GM21360 (cell line): ENCODE measurements around the gene PCNA.
A peak's percentile ranks its signal among the peaks of the same experiment; 100 is the strongest.
"Not testable (repeated sequence)": the region's sequence is repeated elsewhere in the genome, so short reads cannot be mapped to it uniquely, and the experiment has no call there.

Experiments
- ATAC-seq: cut with Tn5 transposase; IDR thresholded peaks from one replicate; pipeline ENCODE4 v1.9.1; 2021; ENCODE audit warnings: mild to moderate bottlenecking, moderate library complexity; ENCODE audit not compliant: unreplicated experiment

PCNA gene

GRCh38 chr20:5099909-5100308 is 19.8 kb downstream of the PCNA start:
- not testable (repeated sequence) for ATAC-seq

DNA sequence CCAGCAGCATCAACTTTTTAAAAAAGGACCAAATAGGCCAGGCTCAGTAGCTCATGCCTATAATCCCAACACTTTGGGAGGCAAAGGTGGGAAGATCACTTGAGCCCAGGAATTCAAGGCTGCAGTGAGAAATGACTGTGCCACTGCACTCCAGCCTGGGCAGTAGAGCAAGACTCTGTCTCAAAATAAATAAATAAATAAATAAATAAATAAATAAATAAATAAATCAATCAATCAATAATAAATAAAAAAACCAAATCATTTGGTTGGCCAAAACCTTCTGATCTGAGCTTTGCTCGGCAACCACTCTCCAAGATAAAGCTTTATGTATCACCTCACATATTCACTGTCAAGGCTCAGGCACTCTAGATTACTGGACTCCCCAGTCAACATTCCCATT is 20.7 kb downstream of the PCNA start:
- ATAC-seq: not testable (repeated sequence)

DNA sequence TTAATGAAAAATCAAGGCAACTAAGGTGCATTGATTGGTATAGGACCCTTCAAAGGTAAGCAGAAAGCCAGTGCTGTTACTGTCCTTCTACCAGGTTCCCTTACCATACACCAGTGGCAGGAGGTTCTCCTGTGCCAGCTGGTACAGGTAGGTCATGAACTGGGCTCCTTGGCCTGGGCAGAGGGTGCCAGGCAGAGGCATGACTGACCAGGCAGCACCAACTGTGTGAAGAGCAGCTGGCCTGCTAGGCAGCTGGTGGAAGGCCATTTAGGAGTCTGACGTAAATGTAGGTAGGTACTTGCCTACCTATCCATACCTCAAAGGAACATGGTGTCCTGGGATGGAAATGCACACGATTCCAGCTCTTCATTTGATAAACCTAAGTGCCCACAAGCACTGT is 23.3 kb downstream of the PCNA start:
- no peak for ATAC-seq

- no peak for ATAC-seq
Observed at GRCh38 chr20:5095931-5096330, 23.8 kb downstream of the PCNA start.

DNA sequence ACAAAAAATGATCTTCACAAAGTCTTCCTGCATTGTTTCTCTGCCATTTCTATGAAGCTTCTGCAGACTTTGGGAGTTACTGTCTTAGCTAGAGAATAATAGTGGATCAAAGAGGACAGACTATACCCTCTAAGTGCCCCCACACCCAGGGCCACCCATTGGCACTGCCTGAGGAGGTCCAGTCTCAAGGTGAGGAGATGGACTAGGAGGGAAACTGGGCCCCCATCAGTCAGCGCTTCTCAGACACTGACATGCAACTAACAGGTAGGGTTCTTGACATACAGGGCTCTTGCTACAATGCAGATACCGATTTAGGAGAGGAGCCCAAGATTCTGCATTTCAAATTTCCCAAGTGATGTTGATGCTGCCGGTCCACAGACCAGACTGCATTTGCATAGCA is 24.3 kb downstream of the PCNA start:
- ATAC-seq: no peak

DNA sequence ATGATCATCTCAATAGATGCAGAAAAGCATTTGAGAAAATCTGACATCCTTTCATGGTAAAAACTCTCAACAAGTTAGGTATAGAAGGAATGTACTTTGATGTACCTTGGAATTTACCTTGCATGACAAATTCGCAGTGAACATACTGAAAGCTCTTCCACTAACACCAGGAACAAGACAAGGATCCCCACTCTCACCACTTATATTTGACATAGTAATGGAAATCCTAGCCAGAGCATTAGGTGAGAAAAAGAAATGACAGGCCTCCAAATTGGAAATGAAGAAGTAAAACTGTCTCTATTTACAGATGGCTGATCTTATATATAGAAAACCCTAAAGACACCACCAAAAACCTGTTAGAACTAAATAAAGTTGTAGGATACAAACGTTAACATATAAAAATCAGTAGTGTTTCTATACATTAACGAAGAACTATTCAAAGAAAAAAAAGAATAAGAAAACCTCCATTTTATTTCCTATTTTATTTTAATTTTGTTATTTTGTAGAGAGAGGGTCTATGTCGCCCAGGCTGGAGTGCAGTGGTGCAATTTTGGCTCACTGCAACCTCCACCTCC is 26.9 kb downstream of the PCNA start:
- no peak for ATAC-seq

DNA sequence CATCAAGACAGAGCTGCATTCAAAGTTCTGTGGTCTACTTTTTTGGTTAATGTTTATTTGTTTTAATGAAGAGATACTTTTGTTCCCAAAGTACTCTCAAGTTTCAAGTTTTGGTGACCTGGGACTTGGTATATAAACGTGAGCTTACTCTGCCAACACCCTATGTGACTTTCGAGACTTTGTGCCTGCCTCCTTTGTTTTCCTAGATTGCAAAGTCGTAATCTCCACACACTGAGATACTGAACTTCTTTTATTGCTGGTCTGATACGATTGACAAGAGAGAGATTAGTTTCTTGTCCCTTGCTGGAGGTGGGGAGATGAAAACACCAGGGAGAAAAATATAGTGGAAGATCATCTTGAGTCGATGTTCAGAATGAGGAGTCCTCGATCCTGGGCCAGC is 27.9 kb downstream of the PCNA start:
- no peak for ATAC-seq

DNA sequence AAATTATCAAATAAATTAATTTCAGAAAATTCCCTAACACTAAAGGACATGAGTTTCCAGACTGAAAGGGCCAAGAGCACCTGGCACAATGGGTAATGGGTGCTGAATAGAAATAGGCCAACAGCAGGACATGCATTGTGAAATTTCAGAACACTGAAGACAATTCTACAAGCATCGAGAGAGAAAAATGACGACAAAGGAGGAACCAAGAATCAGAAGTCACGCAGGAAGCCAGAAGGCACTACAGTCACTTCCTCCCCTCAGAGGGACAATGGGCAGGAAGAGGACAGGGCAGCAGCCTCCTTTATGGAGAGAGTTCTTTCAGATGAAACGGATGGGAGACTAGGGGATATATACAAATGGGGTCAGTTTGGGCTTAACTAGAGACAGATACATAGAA is 29.6 kb downstream of the PCNA start:
- peak; percentile 59 for ATAC-seq

DNA sequence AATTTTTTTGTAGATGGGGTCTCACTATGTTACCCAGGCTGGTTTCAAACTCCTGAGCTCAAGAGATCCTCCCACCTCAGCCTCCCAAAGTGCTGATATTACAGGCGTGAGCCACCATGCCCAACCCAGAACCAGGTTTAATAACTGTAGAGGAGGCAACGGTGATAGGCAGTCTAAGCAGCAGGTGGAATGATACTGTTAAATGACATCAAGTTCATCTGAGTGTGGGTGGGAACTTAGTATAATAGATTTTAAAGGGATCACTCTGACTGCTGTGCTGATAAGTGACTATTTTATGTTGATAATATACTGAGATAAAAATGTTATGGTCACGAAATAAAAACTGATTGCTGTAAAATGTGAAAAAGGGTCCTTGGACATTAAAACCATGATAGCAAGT is 31.1 kb downstream of the PCNA start:
- no peak for ATAC-seq

GRCh38 chr20:5085380-5085779 is 34.4 kb downstream of the PCNA start:
- no peak for ATAC-seq

- ATAC-seq: peak; percentile 35
Observed at GRCh38 chr20:5080384-5080877, 39.3 kb downstream of the PCNA start.

- ATAC-seq: peak; percentile 89
Observed at GRCh38 chr20:5078399-5078958, 41.3 kb downstream of the PCNA start.

- ATAC-seq: no peak
Observed at GRCh38 chr20:5077761-5078387, 41.9 kb downstream of the PCNA start.

GRCh38 chr20:5076913-5077312 is 42.8 kb downstream of the PCNA start:
- not testable (repeated sequence) for ATAC-seq

- ATAC-seq: no peak
Observed at GRCh38 chr20:5074232-5074674, 45.5 kb downstream of the PCNA start.

DNA sequence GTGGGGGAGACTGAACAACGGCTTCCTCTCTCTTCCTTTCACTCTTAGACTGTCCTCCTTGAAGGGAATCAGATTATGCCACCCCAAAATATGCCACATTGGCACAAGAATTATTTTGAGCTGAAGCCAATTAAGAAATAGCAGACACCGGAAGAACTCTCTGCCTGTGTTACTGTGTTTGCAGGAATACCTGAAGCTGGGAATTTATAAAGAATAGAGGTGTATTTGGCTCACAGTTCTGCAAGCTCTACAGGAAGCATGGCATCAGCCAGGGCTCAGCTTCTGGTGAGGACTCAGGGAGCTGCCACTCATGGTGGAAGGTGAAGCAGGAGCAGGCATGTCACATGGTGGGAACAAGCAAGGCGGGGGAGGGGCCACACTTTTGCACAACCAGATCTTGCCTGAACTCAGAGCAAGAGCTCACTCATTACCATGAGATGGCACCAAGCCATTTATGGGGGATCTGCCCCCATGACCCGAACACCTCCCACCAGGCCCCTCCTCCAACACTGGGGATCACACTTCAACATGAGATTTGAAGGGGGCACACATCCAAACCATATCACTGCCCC is 46.0 kb downstream of the PCNA start:
- ATAC-seq: no peak

- ATAC-seq: no peak
Observed at GRCh38 chr20:5072756-5073659, 46.8 kb downstream of the PCNA start.

- ATAC-seq: not testable (repeated sequence)
Observed at GRCh38 chr20:5071942-5072341, 47.8 kb downstream of the PCNA start.

- ATAC-seq: no peak
Observed at GRCh38 chr20:5070570-5070969, 49.2 kb downstream of the PCNA start.

DNA sequence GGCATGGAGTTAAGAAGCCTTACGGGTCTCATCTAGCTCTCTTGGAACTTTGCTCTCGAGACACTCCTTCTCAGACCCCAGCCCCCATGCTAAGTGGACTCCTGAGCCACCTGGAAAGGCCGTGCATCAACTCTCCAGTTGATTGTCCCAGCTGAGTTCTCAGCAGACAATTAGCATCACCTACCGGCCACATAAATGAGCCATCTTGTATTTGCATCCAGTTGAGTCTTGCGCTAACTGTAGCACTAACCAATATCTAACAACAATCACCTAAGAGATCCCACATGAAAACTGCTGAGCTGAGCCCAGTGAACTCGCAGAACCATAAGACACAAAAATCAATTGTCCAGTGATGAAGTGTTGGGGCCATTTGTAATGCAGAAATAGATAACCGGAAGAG is 49.7 kb downstream of the PCNA start:
- no peak for ATAC-seq
